ENCODE data around the gene DMBT1. TPM values are rescaled to one million over a fixed set of nuclear protein-coding genes. Genes with fewer than 3 reads are reported as not detected.
A peak's percentile ranks its signal among the peaks of the same experiment; 100 is the strongest.

The DMBT1 gene
- total RNA-seq, 1 donor from 2014 or later: not detected

- Mint-ChIP-seq H3K36me3 (no peaks in the 10 kb centered on the region), H3K27ac (no peak overlapping the region), H3K4me1 (no peaks in the 10 kb centered on the region), H3K9me3 (peaks cover 5% of the 10 kb centered on the region), H3K27me3 (ENCODE audit: insufficient read depth, low read depth) (peaks cover 8% of the 10 kb centered on the region), H3K4me3 (no peak overlapping the region)
- Histone ChIP-seq H3K9me3 (ENCODE audit: low read depth) (no peaks in the 10 kb centered on the region), H3K4me1 (no peaks in the 10 kb centered on the region), H3K4me3 (no peak overlapping the region), H3K36me3 (no peaks in the 10 kb centered on the region), H3K27ac (no peak overlapping the region), H3K27me3 (no peaks in the 10 kb centered on the region), H4K20me1 (ENCODE audit: low read depth) (no peaks in the 10 kb centered on the region), H2AFZ (replicated peaks) (no peak overlapping the region), H3K79me2 (ENCODE audit: low read depth) (no peaks in the 10 kb centered on the region), H3K9ac (no peak overlapping the region), H3F3A (ENCODE audit: low read depth) (no peaks in the 10 kb centered on the region), H3K4me2 (no peak overlapping the region)
- no peak for DNase-seq (ENCODE audit: low spot score)
- TF ChIP-seq EZH2 (IDR thresholded peaks at IDR 0.05): no peak
- no peak for TF ChIP-seq EZH2phosphoT487 (IDR thresholded peaks at IDR 0.05)
- TF ChIP-seq CTCF (IDR thresholded peaks at IDR 0.05): no peak
Observed at GRCh38 chr10:122682522-122682921, 122.0 kb downstream of the DMBT1 start.

- Mint-ChIP-seq H3K27me3 (ENCODE audit: insufficient read depth, low read depth) (peaks cover 7% of the 10 kb centered on the region), H3K4me3 (no peak overlapping the region)
Observed at GRCh38 chr10:122688293-122688989, 127.9 kb downstream of the DMBT1 start.

GRCh38 chr10:122689146-122689820, 128.7 kb downstream of the DMBT1 start:
- H4K20me1 ChIP-seq (ENCODE audit: low read depth): no peaks in the 10 kb centered on the region
- Mint-ChIP-seq H3K27me3 (ENCODE audit: insufficient read depth, low read depth) (peaks cover 4% of the 10 kb centered on the region), H3K27ac (no peak overlapping the region), H3K4me1 (no peaks in the 10 kb centered on the region), H3K4me3 (no peak overlapping the region), H3K36me3 (no peaks in the 10 kb centered on the region), H3K9me3 (peaks cover 3% of the 10 kb centered on the region)
- H3K4me1 ChIP-seq: no peaks in the 10 kb centered on the region
- no peaks in the 10 kb centered on the region for H3K79me2 ChIP-seq (ENCODE audit: low read depth)
- TF ChIP-seq EZH2 (IDR thresholded peaks at IDR 0.05): no peak
- TF ChIP-seq EZH2phosphoT487 (IDR thresholded peaks at IDR 0.05): no peak
- TF ChIP-seq CTCF (IDR thresholded peaks at IDR 0.05): no peak
- no peaks in the 10 kb centered on the region for H3K27me3 ChIP-seq
- no peak overlapping the region for H3K4me2 ChIP-seq
- no peaks in the 10 kb centered on the region for H3K9me3 ChIP-seq (ENCODE audit: low read depth)
- no peaks in the 10 kb centered on the region for H3F3A ChIP-seq (ENCODE audit: low read depth)
- H3K27ac ChIP-seq: no peak overlapping the region
- H2AFZ ChIP-seq (replicated peaks): no peak overlapping the region
- no peak overlapping the region for H3K4me3 ChIP-seq
- no peaks in the 10 kb centered on the region for H3K36me3 ChIP-seq
- no peak for DNase-seq (ENCODE audit: low spot score)
- no peak overlapping the region for H3K9ac ChIP-seq

More at GRCh38 chr10:122688293-122688989, 127.9 kb downstream of the DMBT1 start:
- H4K20me1 ChIP-seq (ENCODE audit: low read depth): no peaks in the 10 kb centered on the region
- no peaks in the 10 kb centered on the region for H3K4me1 ChIP-seq
- H3K27me3 ChIP-seq: no peaks in the 10 kb centered on the region
- Mint-ChIP-seq H3K9me3 (peaks cover 3% of the 10 kb centered on the region), H3K27ac (no peak overlapping the region), H3K36me3 (no peaks in the 10 kb centered on the region), H3K4me1 (no peaks in the 10 kb centered on the region)
- H3K9me3 ChIP-seq (ENCODE audit: low read depth): no peaks in the 10 kb centered on the region
- no peak overlapping the region for H3K4me2 ChIP-seq
- H3K9ac ChIP-seq: no peak overlapping the region
- no peak overlapping the region for H3K4me3 ChIP-seq
- peak overlapping the region; percentile 32 for H2AFZ ChIP-seq (replicated peaks)
- TF ChIP-seq CTCF (IDR thresholded peaks at IDR 0.05) (peak; percentile 6), EZH2phosphoT487 (IDR thresholded peaks at IDR 0.05) (no peak)
- no peaks in the 10 kb centered on the region for H3K36me3 ChIP-seq
- no peak for DNase-seq (ENCODE audit: low spot score)
- no peaks in the 10 kb centered on the region for H3F3A ChIP-seq (ENCODE audit: low read depth)
- H3K79me2 ChIP-seq (ENCODE audit: low read depth): no peaks in the 10 kb centered on the region
- H3K27ac ChIP-seq: no peak overlapping the region
